GM23248 (cell line): Measurements from ENCODE around the gene ZNF329. TPM values are rescaled to one million over a fixed set of nuclear protein-coding genes. Genes with fewer than 3 reads are reported as not detected.
A peak's percentile ranks its signal among the peaks of the same experiment; 100 is the strongest.

Experiments
- DNase-seq: peaks from one replicate; pipeline ENCODE4 v3.0.0-alpha.2; 2015
- H2AFZ ChIP-seq: fragments of 200-600 bp; sonication (generic); 2 replicates; pipeline ENCODE4 v1.6.1; 2016; ENCODE audit warnings: antibody characterized with exemption
- H3F3A ChIP-seq: fragments of 200-600 bp; sonication (generic); 2 replicates; pipeline ENCODE4 v1.6.1; 2016; ENCODE audit warnings: mild to moderate bottlenecking, antibody characterized with exemption, mixed run types; ENCODE audit not compliant: insufficient read depth
- H3K27ac ChIP-seq: fragments of 200-600 bp; sonication (generic); 2 replicates; pipeline ENCODE4 v1.5.1; 2016; ENCODE audit warnings: mild to moderate bottlenecking
- H3K27me3 ChIP-seq: fragments of 200-600 bp; sonication (generic); replicated peaks from 2 replicates; pipeline ENCODE4 v1.6.1; 2016; ENCODE audit warnings: mild to moderate bottlenecking; ENCODE audit not compliant: insufficient read depth
- H3K36me3 ChIP-seq: fragments of 200-600 bp; sonication (generic); 2 replicates; pipeline ENCODE4 v1.6.1; 2016; ENCODE audit warnings: low read depth, mild to moderate bottlenecking
- H3K4me1 ChIP-seq: fragments of 200-600 bp; sonication (generic); 2 replicates; pipeline ENCODE4 v1.6.1; 2016; ENCODE audit warnings: mild to moderate bottlenecking; ENCODE audit not compliant: insufficient read depth
- H3K4me2 ChIP-seq: fragments of 200-600 bp; sonication (generic); one replicate; pipeline ENCODE4 v1.6.1; 2016; ENCODE audit warnings: mild to moderate bottlenecking; ENCODE audit not compliant: unreplicated experiment
- H3K4me3 ChIP-seq: fragments of 200-600 bp; sonication (generic); 2 replicates; pipeline ENCODE4 v1.5.1; 2016; ENCODE audit warnings: mild to moderate bottlenecking
- H3K79me2 ChIP-seq: fragments of 200-600 bp; sonication (generic); 2 replicates; pipeline ENCODE4 v1.6.1; 2016; ENCODE audit warnings: mild to moderate bottlenecking; ENCODE audit not compliant: insufficient read depth
- H3K9ac ChIP-seq: fragments of 200-600 bp; sonication (generic); 2 replicates; pipeline ENCODE4 v1.6.1; 2016; ENCODE audit warnings: mild to moderate bottlenecking
- H3K9me2 ChIP-seq: fragments of 200-600 bp; sonication (generic); 2 replicates; pipeline ENCODE4 v1.6.1; 2016; ENCODE audit warnings: mixed run types, mild to moderate bottlenecking, moderate library complexity; ENCODE audit not compliant: insufficient read depth
- H3K9me3 ChIP-seq: fragments of 200-600 bp; sonication (generic); one replicate; pipeline ENCODE4 v1.6.1; 2017; ENCODE audit warnings: low read depth
- H4K20me1 ChIP-seq: fragments of 200-600 bp; sonication (generic); 2 replicates; pipeline ENCODE4 v1.6.0; 2016; ENCODE audit not compliant: insufficient read depth
- EZH2 ChIP-seq: fragments of 200-600 bp; sonication (generic); IDR thresholded peaks from 2 replicates; pipeline ENCODE4 v1.6.1; 2018; ENCODE audit warnings: antibody characterized with exemption, mild to moderate bottlenecking; ENCODE audit not compliant: insufficient read depth, poor library complexity, severe bottlenecking
- EZH2phosphoT487 ChIP-seq: fragments of 200-600 bp; sonication (generic); IDR thresholded peaks from 2 replicates; pipeline ENCODE4 v1.6.1; 2018; ENCODE audit warnings: antibody characterized with exemption, moderate library complexity, mild to moderate bottlenecking, low read depth; ENCODE audit not compliant: insufficient read depth
- WGBS, 2 experiments: methylation state at CpG; one replicate each; pipeline ENCODE4 v1.1.6; 2015 to 2017; ENCODE audit warnings: low lambda C conversion rate in 2 of 2, low coverage in 1 of 2; ENCODE audit errors: missing lambda C conversion rate in 2 of 2; 5-methylcytosine and 5-hydroxymethylcytosine counted together
- in situ Hi-C: fragments of 300-500 bp; cut with MboI; formaldehyde crosslinking; loops from 2 replicates; pipeline ENCODE4 v1.15.0; 2020
- polyA plus RNA-seq: library from polyadenylated mRNA; unstranded; fragments of >200 nt; fragmentation: Nextera tagmentation; extraction: Ambion mirVana; gene quantifications from 2 replicates; pipeline ENCODE4 v1.2.1, GENCODE V29; 2016
- total RNA-seq: library from RNA; depleted of rRNA; stranded (reverse); fragments of >200 nt; shearing (Covaris generic); gene quantifications from 2 replicates; pipeline ENCODE4 v1.2.3, GENCODE V29; 2014

The ZNF329 gene
- total and polyA plus RNA-seq, 2 experiments from 2014 or later, result 1.7 to 15.1 TPM

DNA sequence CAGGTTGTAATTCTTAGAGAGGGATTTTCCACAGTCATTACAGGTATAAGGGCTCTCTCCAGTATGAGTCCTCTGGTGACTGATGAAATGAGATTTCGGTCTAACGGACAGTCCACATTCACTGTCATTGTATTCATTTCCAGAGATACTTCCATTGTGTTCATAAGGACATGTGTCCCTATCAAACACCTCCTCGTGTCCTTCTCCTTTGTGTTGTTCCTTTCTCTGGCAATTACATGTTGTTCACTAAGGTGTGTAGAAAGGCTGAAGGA lies 42.1 kb downstream of the ZNF329 start:
- H3K79me2 ChIP-seq, result no peaks in the 10 kb centered on the region
- no peaks in the 10 kb centered on the region for H4K20me1 ChIP-seq
- H3K27me3 ChIP-seq, result no peaks in the 10 kb centered on the region
- 53 to 54% methylated on average over 3 of the region's 3 CpGs for WGBS, 2 experiments
- no peaks in the 10 kb centered on the region for H3F3A ChIP-seq
- H3K9ac ChIP-seq, result no peak overlapping the region
- no peak overlapping the region for H2AFZ ChIP-seq
- no peaks in the 10 kb centered on the region for H3K36me3 ChIP-seq
- H3K27ac ChIP-seq, result no peak overlapping the region
- in situ Hi-C loops, result no loop called here
- no peak for DNase-seq
- H3K4me2 ChIP-seq, result no peak overlapping the region
- peaks cover 8% of the 10 kb centered on the region for H3K9me3 ChIP-seq
- TF ChIP-seq EZH2phosphoT487 (no peak), EZH2 (no peak)
- no peaks in the 10 kb centered on the region for H3K4me1 ChIP-seq
- H3K9me2 ChIP-seq, result no peaks in the 10 kb centered on the region
- H3K4me3 ChIP-seq, result no peak overlapping the region

DNA sequence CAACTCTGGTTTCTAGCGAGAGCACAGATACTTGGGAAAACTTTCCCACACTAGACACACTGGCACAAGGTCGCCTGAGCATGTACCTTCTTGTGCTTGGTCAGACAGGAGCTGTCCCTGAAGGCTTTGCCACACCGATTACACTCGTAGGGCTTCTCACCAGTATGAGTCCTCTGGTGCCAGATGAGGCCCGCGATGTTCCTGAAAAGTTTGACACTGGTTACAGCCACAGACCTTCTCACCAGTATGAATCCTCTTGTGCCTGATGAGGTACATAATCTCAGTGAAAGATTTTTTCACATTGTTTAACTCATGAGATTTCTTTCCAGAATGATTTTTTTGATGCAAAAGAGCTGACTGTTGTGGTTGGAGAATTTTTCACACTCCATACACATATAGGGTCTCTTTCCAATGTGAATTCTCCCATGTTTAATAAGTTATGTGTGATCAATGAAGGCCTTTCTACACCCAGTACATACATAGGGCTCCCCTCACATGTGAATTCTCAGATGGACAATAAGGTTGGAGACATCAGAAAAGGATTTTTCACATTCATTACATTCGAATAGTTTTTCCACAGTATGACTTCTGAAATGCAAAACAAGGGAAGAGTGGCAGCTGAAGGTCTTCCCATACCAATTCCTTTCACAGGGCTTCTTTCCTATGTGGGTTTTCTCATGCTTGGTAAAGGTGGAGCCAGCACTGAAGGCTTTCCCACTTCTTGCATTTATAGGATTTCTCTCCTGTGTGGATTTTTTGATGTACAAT lies 42.6 kb downstream of the ZNF329 start:
- DNase-seq, result no peak
- no peak overlapping the region for H3K9ac ChIP-seq
- no peaks in the 10 kb centered on the region for H3K9me2 ChIP-seq
- no peaks in the 10 kb centered on the region for H4K20me1 ChIP-seq
- H3K27ac ChIP-seq, result no peak overlapping the region
- peaks cover 8% of the 10 kb centered on the region for H3K9me3 ChIP-seq
- H3K4me3 ChIP-seq, result no peak overlapping the region
- no peaks in the 10 kb centered on the region for H3K27me3 ChIP-seq
- H2AFZ ChIP-seq, result no peak overlapping the region
- no peaks in the 10 kb centered on the region for H3K36me3 ChIP-seq
- WGBS, 2 experiments, result 47 to 51% methylated on average over 7 of the region's 7 CpGs
- no peaks in the 10 kb centered on the region for H3F3A ChIP-seq
- no peak for TF ChIP-seq EZH2
- no peak for TF ChIP-seq EZH2phosphoT487
- H3K4me2 ChIP-seq, result no peak overlapping the region
- no peaks in the 10 kb centered on the region for H3K4me1 ChIP-seq
- no peaks in the 10 kb centered on the region for H3K79me2 ChIP-seq
- in situ Hi-C loops, result no loop called here

DNA sequence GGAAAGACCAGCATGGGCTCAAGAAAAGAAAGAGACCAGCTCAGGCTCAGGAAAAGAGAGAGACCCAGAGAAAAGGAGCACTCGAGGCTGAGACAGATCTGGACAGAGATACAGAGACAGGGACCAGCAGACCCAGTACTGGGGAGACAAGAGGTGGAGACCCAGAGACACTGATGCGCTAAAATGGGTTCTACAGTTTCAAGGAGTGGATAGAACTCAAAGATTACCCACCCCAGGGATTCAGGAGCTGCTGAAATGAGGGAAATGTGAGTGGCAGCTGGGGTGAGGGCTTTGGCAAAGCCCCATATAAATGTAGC lies 51.9 kb downstream of the ZNF329 start:
- H3K9me3 ChIP-seq, result no peaks in the 10 kb centered on the region
- peak overlapping the region; percentile 98 for H3K27ac ChIP-seq
- H3K4me2 ChIP-seq, result peak overlapping the region; percentile 93
- H3K4me1 ChIP-seq, result no peaks in the 10 kb centered on the region
- no peaks in the 10 kb centered on the region for H3K9me2 ChIP-seq
- in situ Hi-C loops, result no loop called here
- H3K36me3 ChIP-seq, result no peaks in the 10 kb centered on the region
- H3K4me3 ChIP-seq, result peak overlapping the region; percentile 83
- peaks cover 17% of the 10 kb centered on the region for H3K79me2 ChIP-seq
- H3K27me3 ChIP-seq, result no peaks in the 10 kb centered on the region
- DNase-seq, result no peak
- TF ChIP-seq EZH2phosphoT487 (no peak), EZH2 (no peak)
- no peaks in the 10 kb centered on the region for H3F3A ChIP-seq
- 3 to 4% methylated on average over 2 of the region's 2 CpGs for WGBS, 2 experiments
- no peaks in the 10 kb centered on the region for H4K20me1 ChIP-seq
- peak overlapping the region; percentile 97 for H3K9ac ChIP-seq
- peak overlapping the region; percentile 86 for H2AFZ ChIP-seq

DNA sequence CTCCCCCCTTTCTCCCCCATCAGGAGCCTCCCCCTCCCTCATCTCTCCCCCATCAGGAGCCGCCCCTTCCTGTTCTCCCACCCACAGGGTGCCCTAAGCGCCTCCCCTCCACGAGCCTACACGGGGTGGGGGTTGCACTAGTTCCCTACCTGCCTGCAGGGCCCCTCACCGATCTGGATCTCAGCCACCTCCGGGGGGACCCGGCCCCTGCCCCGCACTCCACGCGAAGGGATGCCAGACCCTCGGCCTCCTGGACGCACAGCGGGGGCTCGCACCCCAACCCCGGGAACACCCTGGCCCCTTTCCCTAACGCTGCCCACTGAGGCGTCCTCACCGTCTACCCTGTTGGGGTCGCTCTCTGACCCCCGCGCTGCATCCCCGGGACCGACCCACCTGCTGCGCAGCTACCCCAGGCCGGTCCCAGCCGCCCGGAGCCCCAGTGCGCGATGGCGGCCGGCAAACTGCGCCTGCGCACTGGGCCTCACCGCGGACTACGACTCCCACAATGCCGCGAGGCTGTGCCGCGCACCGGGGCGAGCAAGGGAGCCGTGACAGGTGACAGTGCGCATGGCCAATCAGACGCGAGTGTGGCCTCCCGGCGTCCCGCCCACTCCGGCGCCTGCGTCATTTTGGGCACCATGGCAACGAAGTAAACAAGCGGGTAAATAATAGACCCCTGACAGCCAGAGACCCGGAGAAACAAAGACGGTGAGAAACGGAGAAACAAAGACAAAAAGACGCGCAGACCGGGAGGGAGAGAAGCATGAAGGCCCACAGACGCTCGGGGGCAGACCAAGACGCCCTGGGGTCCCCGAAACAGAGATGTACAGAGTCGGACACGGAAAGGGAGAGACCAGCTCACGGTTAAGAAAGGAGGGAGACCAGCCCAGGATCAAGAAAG lies 52.6 kb downstream of the ZNF329 start, which contains the start of gene ZSCAN18:
TSS of gene ZSCAN18 (minus strand) at position 451 of the 901 bp plus-strand sequence. CDS start 7,964 bp downstream, outside the sequence.
- Histone ChIP-seq H4K20me1 (no peaks in the 10 kb centered on the region), H3K4me1 (no peaks in the 10 kb centered on the region), H3K27ac (peak within 1 kb of the TSS; percentile 98), H3K9me3 (no peaks in the 10 kb centered on the region), H3K27me3 (no peaks in the 10 kb centered on the region), H3F3A (no peaks in the 10 kb centered on the region), H3K4me2 (peak within 1 kb of the TSS; percentile 93), H3K4me3 (peak within 1 kb of the TSS; percentile 83), H3K36me3 (no peaks in the 10 kb centered on the region), H2AFZ (peak within 1 kb of the TSS; percentile 86), H3K79me2 (peaks cover 17% of the 10 kb centered on the region), H3K9me2 (no peaks in the 10 kb centered on the region), H3K9ac (peak within 1 kb of the TSS; percentile 97)
- no peak for TF ChIP-seq EZH2phosphoT487
- no peak for TF ChIP-seq EZH2
- 2% methylated on average over 60 to 65 of the region's 67 CpGs for WGBS, 2 experiments
- peak; percentile 99 for DNase-seq
- in situ Hi-C loops, result no loop called here
